Urothelium cell line (cell line): ENCODE measurements around the gene RFTN2.
"Not testable (repeated sequence)": the region's sequence is repeated elsewhere in the genome, so short reads cannot be mapped to it uniquely, and the experiment has no call there.

Source experiments
- DNase-seq: peaks from one replicate; pipeline ENCODE4 v3.0.0; 2011; ENCODE audit warnings: low spot score, mixed read lengths
- FAIRE-seq: peaks from 2 replicates; lab custom pipeline; 2011; peaks lifted over from hg19 to GRCh38; lab: Jason Lieb, UNC

The RFTN2 gene

DNA sequence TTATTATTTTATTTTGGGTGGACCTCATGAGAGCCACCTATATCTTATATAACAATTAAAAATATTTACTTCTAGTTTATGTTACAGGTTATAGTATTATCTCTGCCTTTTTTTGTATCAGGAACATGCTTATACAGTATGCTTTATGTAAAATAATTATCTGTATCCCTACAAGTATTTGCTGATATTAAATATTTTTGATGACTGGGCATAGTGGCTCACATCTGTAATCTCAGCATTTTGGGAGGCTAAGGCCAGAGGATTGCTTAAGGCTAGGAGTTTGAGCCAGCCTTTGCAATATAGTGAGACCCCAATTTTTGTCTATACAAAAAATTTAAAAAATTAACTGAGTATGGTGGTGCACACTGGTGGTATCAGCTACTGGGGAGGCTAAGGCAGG lies 119.9 kb downstream of the RFTN2 start:
- no peak for DNase-seq
- no peak for FAIRE-seq

DNA sequence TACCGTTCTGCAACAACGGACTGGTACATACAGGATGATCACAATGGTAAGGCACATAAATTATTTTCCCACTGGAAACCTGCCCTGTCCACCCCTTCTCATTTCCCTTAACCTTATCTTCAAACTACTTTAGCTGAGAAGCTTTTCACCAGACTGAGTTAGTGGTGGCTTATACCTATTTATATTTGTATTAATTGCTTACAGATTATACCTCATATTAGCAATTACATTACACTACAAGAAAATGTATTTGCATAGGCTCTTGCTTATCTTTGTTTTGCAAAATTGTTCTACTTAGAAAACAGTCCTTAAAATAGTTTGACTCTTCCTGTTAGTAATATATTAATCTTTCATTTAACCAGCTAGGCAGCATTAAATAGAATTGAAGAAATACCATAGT lies 124.1 kb downstream of the RFTN2 start:
- DNase-seq, FAIRE-seq: not testable (repeated sequence)

DNA sequence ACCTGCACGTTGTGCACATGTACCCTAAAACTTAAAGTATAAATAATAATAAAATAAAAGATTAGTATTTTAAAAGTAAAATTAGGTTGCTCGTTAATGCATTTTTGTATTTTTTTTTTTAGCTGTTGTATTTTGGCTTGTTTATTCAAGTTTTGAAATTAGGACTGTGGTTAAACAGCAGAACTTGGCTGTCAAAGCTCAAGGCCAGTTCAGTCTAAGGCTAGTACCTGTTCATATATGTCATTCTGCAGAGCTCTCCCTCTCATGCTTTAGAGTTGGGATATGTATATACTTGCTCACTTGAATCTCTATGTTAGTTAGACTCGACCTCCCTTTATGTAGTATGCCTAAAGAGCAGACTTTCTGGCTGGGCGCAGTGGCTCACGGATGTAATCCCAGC lies 126.8 kb downstream of the RFTN2 start:
- FAIRE-seq (no peak), DNase-seq (no peak)

DNA sequence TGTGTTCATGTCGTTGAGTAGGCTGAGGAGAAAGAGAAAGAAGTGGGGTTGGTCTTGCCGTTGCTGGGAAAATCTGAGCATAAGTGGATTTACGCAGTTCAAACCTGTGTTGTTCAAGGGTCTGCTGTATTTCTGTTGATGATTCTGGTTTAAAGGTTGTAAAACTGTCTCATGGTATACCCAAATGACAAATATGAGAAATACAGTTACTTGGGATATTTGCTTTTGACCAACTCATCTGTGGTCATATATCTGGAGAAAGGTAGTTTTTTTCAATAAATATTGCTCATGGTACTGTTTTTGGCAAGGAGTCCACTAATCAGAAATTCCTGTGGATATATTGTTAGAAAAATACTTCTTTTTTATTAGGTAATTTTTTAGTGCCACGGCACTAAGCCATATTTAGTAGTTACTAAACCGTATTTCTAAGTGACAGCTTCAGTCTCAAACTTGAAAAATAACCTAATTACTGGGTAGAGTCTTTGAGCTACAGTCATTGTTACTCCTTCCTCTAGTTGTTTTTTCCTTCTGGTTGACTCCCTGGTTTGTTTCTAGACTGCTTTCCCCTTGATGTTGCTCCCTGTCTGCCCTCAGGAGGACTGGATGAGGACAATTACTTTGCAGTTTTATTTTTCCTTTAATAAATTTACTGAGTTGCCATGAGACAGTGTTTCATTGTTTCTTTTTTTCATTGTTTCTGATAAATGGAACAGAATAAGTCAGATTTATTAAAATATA lies 128.1 kb downstream of the RFTN2 start:
- DNase-seq: no peak
- FAIRE-seq: no peak

DNA sequence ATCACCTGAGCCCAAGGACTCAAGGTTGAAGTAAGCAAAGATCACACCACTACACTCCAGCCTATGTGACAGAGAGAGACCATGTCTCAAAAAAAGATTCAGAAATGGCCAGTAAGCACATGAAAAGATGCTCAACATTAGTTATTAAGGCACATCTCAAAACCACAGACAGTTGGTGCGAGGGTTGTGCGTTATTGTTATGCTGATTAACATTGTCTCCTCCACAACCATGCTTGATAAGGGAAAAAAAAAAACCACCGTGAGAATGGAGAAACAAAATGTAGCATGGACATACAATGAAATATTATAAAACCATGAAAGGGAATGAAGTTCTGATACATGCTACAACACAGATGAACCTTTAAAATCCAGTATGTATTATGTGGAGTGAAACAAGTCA lies 132.2 kb downstream of the RFTN2 start:
- DNase-seq (no peak), FAIRE-seq (no peak)

DNA sequence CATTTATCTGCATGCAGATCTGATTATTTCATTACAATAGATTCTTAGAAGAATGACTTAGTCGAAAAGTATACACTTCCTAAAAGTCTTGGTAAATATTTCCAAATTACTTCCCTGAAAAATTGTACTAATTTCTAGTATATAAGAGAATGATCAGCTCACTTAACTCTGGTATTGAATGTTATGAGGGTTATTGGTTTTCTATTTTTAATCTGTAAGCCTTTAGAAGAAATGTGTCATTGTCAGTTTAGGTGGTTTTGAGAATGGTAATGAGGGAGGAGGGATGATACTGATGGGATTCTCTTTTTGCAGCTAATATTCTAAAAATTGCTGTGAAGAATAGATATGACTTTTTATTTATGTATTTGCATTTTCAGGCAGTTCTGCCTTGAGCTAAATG lies 135.7 kb downstream of the RFTN2 start:
- DNase-seq: no peak
- no peak for FAIRE-seq

DNA sequence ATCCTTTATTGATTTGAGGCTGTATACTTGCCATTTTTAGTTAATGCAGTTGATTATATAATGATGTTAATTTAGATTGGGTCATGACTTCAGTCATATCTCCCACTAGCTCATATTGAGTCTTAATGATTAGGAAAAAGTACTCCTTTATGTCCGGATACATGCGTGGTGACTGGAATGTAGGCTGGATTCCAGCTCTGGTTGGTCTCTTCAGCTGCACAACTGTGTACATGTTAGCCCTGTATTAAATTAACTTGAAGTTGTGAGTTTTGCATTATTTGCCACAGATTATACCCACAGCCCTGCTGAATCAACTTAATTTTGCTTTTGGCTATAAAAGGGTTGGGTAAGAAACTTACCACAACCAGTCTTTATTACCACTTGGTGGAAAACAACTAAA lies 137.0 kb downstream of the RFTN2 start:
- no peak for DNase-seq

More for the DNA sequence above, 137.0 kb downstream of the RFTN2 start:
- FAIRE-seq: no peak
